ENCODE data around the gene PLEKHD1. TPM values are rescaled to one million over a fixed set of nuclear protein-coding genes. Genes with fewer than 3 reads are reported as not detected.

Gene PLEKHD1
- total RNA-seq, 2 donors from 2014 or later, result 0.05 to 0.10 TPM

DNA sequence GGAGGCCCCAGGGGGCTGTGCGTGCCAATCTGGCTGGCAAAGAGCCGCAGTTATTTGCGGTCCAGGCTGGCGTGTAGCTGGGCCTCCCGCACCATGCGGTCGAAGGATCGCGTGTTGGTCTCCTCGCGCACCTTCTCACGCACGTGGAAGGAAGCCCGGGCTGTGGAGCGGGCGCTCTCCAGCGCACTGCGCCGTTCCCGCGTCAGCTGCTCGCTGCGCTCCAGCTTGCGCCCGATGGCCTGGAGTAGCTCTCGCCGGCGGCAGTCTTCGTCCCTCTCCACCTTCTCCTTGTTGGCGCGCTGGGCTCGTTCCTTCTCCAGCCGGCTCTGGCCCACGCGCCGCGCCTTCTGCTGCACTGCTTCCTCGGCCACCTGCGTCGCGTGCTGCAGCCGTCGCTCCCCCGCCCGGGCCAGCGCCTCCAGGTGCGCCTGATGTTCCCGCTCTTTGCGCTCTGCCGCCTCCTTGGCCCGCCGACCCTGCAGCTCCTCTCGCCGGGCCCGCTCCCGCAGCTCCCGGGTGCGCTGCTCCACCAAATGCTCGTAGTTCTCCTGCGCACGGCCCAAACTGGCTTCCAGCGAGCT lies 87.0 kb downstream of the PLEKHD1 start:
- peaks cover 58% of the 10 kb centered on the region for H3K27me3 ChIP-seq
- TF ChIP-seq, protein P1, sequence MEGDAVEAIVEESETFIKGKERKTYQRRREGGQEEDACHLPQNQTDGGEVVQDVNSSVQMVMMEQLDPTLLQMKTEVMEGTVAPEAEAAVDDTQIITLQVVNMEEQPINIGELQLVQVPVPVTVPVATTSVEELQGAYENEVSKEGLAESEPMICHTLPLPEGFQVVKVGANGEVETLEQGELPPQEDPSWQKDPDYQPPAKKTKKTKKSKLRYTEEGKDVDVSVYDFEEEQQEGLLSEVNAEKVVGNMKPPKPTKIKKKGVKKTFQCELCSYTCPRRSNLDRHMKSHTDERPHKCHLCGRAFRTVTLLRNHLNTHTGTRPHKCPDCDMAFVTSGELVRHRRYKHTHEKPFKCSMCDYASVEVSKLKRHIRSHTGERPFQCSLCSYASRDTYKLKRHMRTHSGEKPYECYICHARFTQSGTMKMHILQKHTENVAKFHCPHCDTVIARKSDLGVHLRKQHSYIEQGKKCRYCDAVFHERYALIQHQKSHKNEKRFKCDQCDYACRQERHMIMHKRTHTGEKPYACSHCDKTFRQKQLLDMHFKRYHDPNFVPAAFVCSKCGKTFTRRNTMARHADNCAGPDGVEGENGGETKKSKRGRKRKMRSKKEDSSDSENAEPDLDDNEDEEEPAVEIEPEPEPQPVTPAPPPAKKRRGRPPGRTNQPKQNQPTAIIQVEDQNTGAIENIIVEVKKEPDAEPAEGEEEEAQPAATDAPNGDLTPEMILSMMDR (IDR thresholded peaks at IDR 0.05), result no peak
- intact Hi-C loops (cut with DNase I), result no loop called here
- no peak overlapping the region for H3K9ac ChIP-seq (ENCODE audit: low read depth in 2 of 2, low read length in 2 of 2)
- H3K27ac ChIP-seq, result no peak overlapping the region
- peak overlapping the region; percentile 6 for H3K4me3 ChIP-seq
- no peaks in the 10 kb centered on the region for H3K36me3 ChIP-seq
- H3K4me1 ChIP-seq, result peaks cover 7% of the 10 kb centered on the region
- H3K9me3 ChIP-seq, result no peaks in the 10 kb centered on the region
- DNase-seq, result no peak

DNA sequence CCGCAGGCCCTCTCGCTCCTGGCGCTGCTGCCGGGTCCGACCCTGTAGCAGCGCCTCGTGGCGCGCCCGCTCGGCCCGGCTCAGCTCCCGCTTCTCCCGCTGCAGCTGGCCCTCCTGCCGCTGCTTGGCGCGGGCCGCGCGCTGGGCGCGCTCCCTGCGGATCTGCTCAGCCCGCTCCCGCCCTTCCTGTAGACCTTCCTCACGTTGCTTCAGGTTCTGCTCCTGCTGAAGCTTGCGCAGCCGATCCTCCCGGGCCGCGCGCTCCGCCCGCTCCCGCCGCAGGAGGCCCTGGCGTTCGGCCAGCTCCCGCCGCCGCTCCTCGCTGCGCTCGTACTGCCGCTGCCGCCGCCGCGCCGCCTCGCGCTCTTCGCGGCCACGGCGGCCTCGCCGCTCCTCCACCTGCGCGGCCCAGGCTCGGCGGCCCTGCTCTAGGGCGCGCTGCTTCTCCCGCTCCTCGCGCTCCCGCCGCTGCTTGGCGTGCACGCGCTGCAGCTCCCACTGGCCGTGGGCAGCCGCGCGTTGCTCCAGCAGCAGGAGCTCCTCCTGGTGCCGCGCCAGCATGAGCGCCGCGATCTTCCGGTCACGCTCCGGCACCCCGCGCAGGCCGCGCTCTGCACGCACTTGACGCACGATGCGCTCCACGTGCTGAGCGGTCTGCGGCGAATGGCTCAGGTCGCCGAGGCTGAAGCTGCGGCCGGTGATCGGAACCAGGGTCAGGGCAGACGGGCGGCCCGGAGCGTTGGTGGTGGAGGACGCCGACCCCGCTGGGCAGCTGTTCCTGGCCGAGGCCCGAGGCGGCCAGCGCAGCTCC lies 87.7 kb downstream of the PLEKHD1 start:
- H3K36me3 ChIP-seq, result no peaks in the 10 kb centered on the region
- H3K27ac ChIP-seq, result no peak overlapping the region
- H3K4me3 ChIP-seq, result peak overlapping the region; percentile 6
- no peak overlapping the region for H3K9ac ChIP-seq (ENCODE audit: low read depth in 2 of 2, low read length in 2 of 2)
- H3K27me3 ChIP-seq, result peaks cover 61% of the 10 kb centered on the region
- H3K9me3 ChIP-seq, result no peaks in the 10 kb centered on the region
- peaks cover 7% of the 10 kb centered on the region for H3K4me1 ChIP-seq
- DNase-seq, result no peak
- TF ChIP-seq, protein P1 (IDR thresholded peaks at IDR 0.05), result no peak
- intact Hi-C loops (cut with DNase I), result no loop called here

DNA sequence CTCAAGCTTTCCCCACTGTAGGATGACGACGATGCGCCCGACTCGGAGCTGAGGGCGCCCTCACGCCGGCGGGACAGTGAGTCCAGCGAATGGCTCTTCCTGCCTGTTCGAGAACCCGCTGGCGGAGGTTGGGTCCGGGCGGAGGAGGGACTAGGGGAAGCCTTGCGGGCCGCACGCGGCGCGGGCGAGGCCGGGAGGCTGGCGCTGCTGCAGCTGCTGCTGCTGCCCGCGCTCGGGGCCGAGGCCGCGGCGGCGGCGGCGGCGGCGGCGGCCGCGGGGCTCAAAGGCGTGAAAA lies 88.3 kb downstream of the PLEKHD1 start:
- no peak for DNase-seq
- H3K4me3 ChIP-seq, result no peak overlapping the region
- intact Hi-C loops (cut with DNase I), result no loop called here

DNA sequence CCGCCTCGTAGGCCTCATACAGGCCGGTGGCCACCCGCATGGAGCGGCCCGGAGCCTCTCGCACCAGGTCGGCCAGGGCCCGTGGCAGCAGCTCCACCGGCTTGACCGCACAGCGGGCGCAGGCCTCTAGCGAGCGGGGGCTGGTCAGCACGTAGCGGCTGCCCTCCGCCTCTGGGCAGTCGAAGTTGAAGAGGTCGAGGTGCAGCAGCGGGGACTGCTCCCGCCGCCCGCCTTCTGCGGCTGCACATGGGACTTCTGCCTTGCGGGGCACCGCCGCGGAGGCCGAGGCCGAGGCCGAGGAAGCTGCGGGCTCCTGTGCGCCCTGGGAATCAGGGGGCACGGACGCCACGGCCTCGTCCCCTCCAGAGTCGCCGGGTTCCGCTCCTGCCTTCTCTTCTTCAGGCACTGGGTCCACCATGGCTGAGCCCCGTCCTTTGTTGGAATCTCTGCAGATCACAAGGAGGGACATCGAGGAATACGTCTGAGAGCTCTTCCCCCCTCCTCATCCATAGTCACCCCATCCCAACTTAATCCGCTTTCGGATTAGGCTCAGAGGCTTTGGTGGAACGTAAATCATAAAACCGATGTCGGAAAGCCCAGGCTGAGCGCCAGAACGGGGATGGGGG lies 88.8 kb downstream of the PLEKHD1 start:
- H3K27ac ChIP-seq, result no peak overlapping the region
- DNase-seq, result no peak
- H3K36me3 ChIP-seq, result no peaks in the 10 kb centered on the region
- no peak overlapping the region for H3K9ac ChIP-seq (ENCODE audit: low read depth in 2 of 2, low read length in 2 of 2)
- TF ChIP-seq, protein P1 (IDR thresholded peaks at IDR 0.05), result no peak
- H3K27me3 ChIP-seq, result peaks cover 57% of the 10 kb centered on the region
- H3K9me3 ChIP-seq, result no peaks in the 10 kb centered on the region
- no peak overlapping the region for H3K4me3 ChIP-seq
- H3K4me1 ChIP-seq, result peaks cover 7% of the 10 kb centered on the region
- intact Hi-C loops (cut with DNase I), result no loop called here

More for the DNA sequence above, 88.3 kb downstream of the PLEKHD1 start:
- TF ChIP-seq, protein P1 (IDR thresholded peaks at IDR 0.05), result no peak
- no peaks in the 10 kb centered on the region for H3K36me3 ChIP-seq
- no peak overlapping the region for H3K9ac ChIP-seq (ENCODE audit: low read depth in 2 of 2, low read length in 2 of 2)
- no peaks in the 10 kb centered on the region for H3K9me3 ChIP-seq
- H3K27ac ChIP-seq, result no peak overlapping the region
- peaks cover 57% of the 10 kb centered on the region for H3K27me3 ChIP-seq
- H3K4me1 ChIP-seq, result peaks cover 7% of the 10 kb centered on the region

DNA sequence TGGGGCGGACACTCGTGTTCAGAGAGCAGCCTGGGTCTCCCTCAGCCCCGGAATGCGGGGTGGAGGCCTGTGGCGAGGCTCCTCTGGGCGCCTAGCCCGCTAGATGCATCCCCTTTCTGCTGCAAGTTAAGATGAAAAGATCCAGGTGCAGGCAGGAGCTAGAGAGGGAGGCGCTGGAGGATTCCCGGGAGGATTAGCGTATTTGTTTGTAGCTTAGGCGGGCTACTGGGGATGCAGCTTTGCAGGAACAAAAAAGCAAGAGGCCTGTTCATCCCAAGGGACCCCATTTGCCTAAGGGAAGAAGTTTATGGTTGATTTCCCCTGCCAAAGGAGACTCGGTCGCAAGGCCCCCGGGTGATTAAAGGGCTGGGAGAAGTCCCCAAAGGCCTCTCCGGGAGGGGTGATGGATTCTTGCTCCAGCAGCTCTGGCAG lies 89.3 kb downstream of the PLEKHD1 start:
- no peak for DNase-seq
- intact Hi-C loops (cut with DNase I), result no loop called here
- TF ChIP-seq, protein P1 (IDR thresholded peaks at IDR 0.05), result no peak
- peaks cover 57% of the 10 kb centered on the region for H3K27me3 ChIP-seq
- H3K9me3 ChIP-seq, result no peaks in the 10 kb centered on the region
- peaks cover 7% of the 10 kb centered on the region for H3K4me1 ChIP-seq
- no peaks in the 10 kb centered on the region for H3K36me3 ChIP-seq
- H3K27ac ChIP-seq, result no peak overlapping the region
- no peak overlapping the region for H3K9ac ChIP-seq (ENCODE audit: low read depth in 2 of 2, low read length in 2 of 2)
- H3K4me3 ChIP-seq, result peak overlapping the region; percentile 1
